GM12878 (cell line): ENCODE results near the gene SATB2. TPM values are rescaled to one million over a fixed set of nuclear protein-coding genes. Genes with fewer than 3 reads are reported as not detected.

Experiments used
- ATAC-seq: fragments of 200-7000 bp; cut with Tn5 transposase; 3 replicates; pipeline ENCODE4 v1.9.1; 2020; ENCODE audit warnings: mild to moderate bottlenecking, moderate library complexity
- BruUV-seq: library from RNA; stranded (reverse); fragments of 400-500 nt; replicated peaks from 2 replicates; lab custom pipeline; 2021; lab: Mats Ljungman, UMichigan
- CTCF ChIA-PET: fragments of 300-600 bp; sonication (Branson Sonifier 250); formaldehyde crosslinking; extraction: SDS; loops from one replicate; lab custom pipeline; 2021; ENCODE audit warnings: inconsistent platforms; lab: Yijun Ruan, JAX
- POLR2A ChIA-PET: fragments of 350-600 bp; formaldehyde crosslinking; extraction: SDS; loops from one replicate; lab custom pipeline; 2021; ENCODE audit warnings: inconsistent platforms; lab: Charles Lee
- RAD21 ChIA-PET: fragments of 300-600 bp; sonication (Branson Sonifier 250); formaldehyde crosslinking; loops from one replicate; lab custom pipeline; 2023; ENCODE audit warnings: antibody characterized with exemption; ENCODE audit not compliant: unreplicated experiment; lab: Charles Lee
- SMC1A ChIA-PET: fragments of 300-600 bp; sonication (Branson Sonifier 250); formaldehyde crosslinking; loops from one replicate; lab custom pipeline; 2023; ENCODE audit not compliant: unreplicated experiment, uncharacterized antibody; lab: Charles Lee
- DNase-seq: peaks from one replicate; pipeline ENCODE4 v3.0.0-alpha.2; 2011; ENCODE audit warnings: low read depth, low spot score
- FAIRE-seq: peaks from 3 replicates; lab custom pipeline; 2011; peaks lifted over from hg19 to GRCh38; lab: Jason Lieb, UNC
- H2AFZ ChIP-seq: 2 replicates; pipeline ENCODE4 v1.6.0; 2011; ENCODE audit warnings: low read depth, low read length, control low read depth; ENCODE audit not compliant: control insufficient read depth
- H3K27ac ChIP-seq: 2 replicates; pipeline ENCODE4 v1.5.1; 2011; ENCODE audit warnings: control low read depth; ENCODE audit not compliant: control insufficient read depth, insufficient read depth
- H3K27me3 ChIP-seq, 2 experiments: replicated peaks in 1 of 2; 2 replicates each; pipeline versions ENCODE4 v1.6.0 to v1.6.1; 2011; ENCODE audit warnings: low read length in 1 of 2; ENCODE audit not compliant: control insufficient read depth in 2 of 2, insufficient read depth in 2 of 2
- H3K36me3 ChIP-seq, 2 experiments: 2 replicates each; pipeline ENCODE4 v1.5.1; 2011; ENCODE audit warnings: low read length in 1 of 2; ENCODE audit not compliant: control insufficient read depth in 2 of 2, insufficient read depth in 2 of 2
- H3K4me1 ChIP-seq: 2 replicates; pipeline ENCODE4 v1.6.1; 2011; ENCODE audit warnings: mild to moderate bottlenecking, low read length, moderate library complexity, mixed read lengths; ENCODE audit not compliant: control insufficient read depth, insufficient read depth
- H3K4me2 ChIP-seq: 2 replicates; pipeline ENCODE4 v1.6.0; 2011; ENCODE audit warnings: control low read depth; ENCODE audit not compliant: control insufficient read depth, insufficient read depth
- H3K4me3 ChIP-seq: fragments of 200-600 bp; sonication (generic); 2 replicates; pipeline ENCODE4 v1.5.1; 2016
- H3K79me2 ChIP-seq: 2 replicates; pipeline ENCODE4 v1.6.0; 2011; ENCODE audit warnings: low read length; ENCODE audit not compliant: control insufficient read depth, insufficient read depth
- H3K9ac ChIP-seq: 2 replicates; pipeline ENCODE4 v1.8.0; 2011; ENCODE audit warnings: low read length, control low read depth, mixed read lengths; ENCODE audit not compliant: control insufficient read depth, insufficient read depth
- H3K9me3 ChIP-seq: replicated peaks from 3 replicates; pipeline ENCODE4 v1.5.1; 2011; ENCODE audit warnings: mild to moderate bottlenecking, low read length; ENCODE audit not compliant: control insufficient read depth, insufficient read depth
- H4K20me1 ChIP-seq: 2 replicates; pipeline ENCODE4 v1.6.0; 2011; ENCODE audit not compliant: control insufficient read depth, insufficient read depth
- ELK1 ChIP-seq: IDR thresholded peaks from 2 replicates; pipeline ENCODE4 v1.6.1; 2012; ENCODE audit warnings: low read depth, low read length, improper control_type of control experiment
- SPI1 ChIP-seq: IDR thresholded peaks from 2 replicates; pipeline ENCODE4 v1.6.1; 2011; ENCODE audit warnings: low read depth, mild to moderate bottlenecking, low read length, moderate library complexity, borderline replicate concordance; ENCODE audit not compliant: insufficient read depth
- SREBF2 ChIP-seq: IDR thresholded peaks from 2 replicates; pipeline ENCODE4 v1.6.1; 2012; ENCODE audit warnings: mild to moderate bottlenecking, low read length
- ZBED1 ChIP-seq: IDR thresholded peaks from 2 replicates; pipeline ENCODE4 v1.6.1; 2016; ENCODE audit warnings: borderline replicate concordance
- ZNF384 ChIP-seq: IDR thresholded peaks from 2 replicates; pipeline ENCODE4 v1.6.1; 2012; ENCODE audit warnings: low read depth, mild to moderate bottlenecking, low read length, improper control_type of control experiment, borderline replicate concordance
- WGBS: methylation state at CpG from one replicate; pipeline ENCODE4 v1.1.6; 2016; ENCODE audit warnings: low lambda C conversion rate; ENCODE audit not compliant: insufficient replicate concordance, insufficient coverage; ENCODE audit errors: missing lambda C conversion rate; 5-methylcytosine and 5-hydroxymethylcytosine counted together
- in situ Hi-C: fragments of 300-500 bp; cut with MboI; formaldehyde crosslinking; loops from 9 replicates; pipeline ENCODE4 v1.14.3; 2018; ENCODE audit warnings: mixed read lengths
- intact Hi-C: fragments of 100-400 bp; cut with micrococcal nuclease; formaldehyde crosslinking; loops from one replicate; pipeline ENCODE4 v1.14.2; 2022; ENCODE audit not compliant: unreplicated experiment
- polyA plus RNA-seq, 11 experiments: library from polyadenylated mRNA; depleted of rRNA in 4 of 11; unstranded in 6 of 11; stranded (reverse) in 5 of 11; fragments of >200 nt; fragmentation: Nextera tagmentation in 4 of 11; fragmentation: Illumina TruSeq in 1 of 11; extraction: Ambion mirVana in 4 of 11; extraction: Trizol in 1 of 11; gene quantifications; 1 replicate in 1 of 11; 2 replicates in 10 of 11; pipeline versions ENCODE4 v1.2.1 to v1.2.3, GENCODE V29; 2011 to 2016; ENCODE audit warnings: inconsistent platforms in 2 of 11, missing spikeins in 2 of 11, low read depth in 1 of 11
- total RNA-seq, 4 experiments: library from RNA; depleted of rRNA in 3 of 4; stranded (reverse); fragments of >200 nt in 3 of 4; fragmentation: Illumina TruSeq in 1 of 4; extraction: Trizol in 1 of 4; gene quantifications; 2 replicates each; pipeline versions ENCODE4 v1.2.1 to v1.2.3, GENCODE V29; 2013 to 2021

SATB2 gene
- total and polyA plus RNA-seq, 10 of the 15 experiments (the other 5 are each of a cell fraction or from before 2014, with no cell fraction given): 0.03 to 0.56 (median 0.08) TPM; not detected in 3

GRCh38 chr2:199505755-199506403, 48.1 kb upstream of the SATB2 start:
- no peak for FAIRE-seq
- DNase-seq: no peak
- Histone ChIP-seq H3K4me2 (no peak overlapping the region), H3K36me3 (no peaks in the 10 kb centered on the region), H3K79me2 (no peaks in the 10 kb centered on the region), H2AFZ (no peak overlapping the region), H3K27ac (no peak overlapping the region), H4K20me1 (no peaks in the 10 kb centered on the region), H3K9ac (no peak overlapping the region), H3K9me3 (no peaks in the 10 kb centered on the region), H3K27me3 (no peaks in the 10 kb centered on the region; a peak in 1 of 4 replicates), H3K4me3 (no peak overlapping the region), H3K4me1 (no peaks in the 10 kb centered on the region)
- no peak for ATAC-seq
- RAD21 ChIA-PET: no interaction called here
- intact Hi-C loops (no loop called here), in situ Hi-C loops (no loop called here)
- SMC1A ChIA-PET: interaction anchor here (1.0 to 1.1 kb wide), 2 partner anchors 14 to 25 kb away, joined by 3 read pairs; no protein-coding TSS in a partner anchor
- 0% methylated on average over 2 of the region's 2 CpGs for WGBS
- TF ChIP-seq ZNF384 (no peak), ZBED1 (no peak), SREBF2 (no peak)
- CTCF ChIA-PET: interaction anchor here (1.0 to 1.7 kb wide), 2 partner anchors 9 to 20 kb away, joined by 3 to 7 read pairs; no protein-coding TSS in a partner anchor
- POLR2A ChIA-PET: no interaction called here
- BruUV-seq: no TSS peak

GRCh38 chr2:199503148-199503547, 45.4 kb upstream of the SATB2 start:
- DNase-seq: no peak
- no peaks in the 10 kb centered on the region for H3K36me3 ChIP-seq
- CTCF ChIA-PET: no interaction called here
- no peak overlapping the region for H3K27ac ChIP-seq
- ATAC-seq: no peak
- H3K27me3 ChIP-seq: no peaks in the 10 kb centered on the region; a peak in 1 of 4 replicates
- no TSS peak for BruUV-seq
- H4K20me1 ChIP-seq: no peaks in the 10 kb centered on the region
- no peak overlapping the region for H3K4me2 ChIP-seq
- H3K9ac ChIP-seq: no peak overlapping the region
- H3K4me3 ChIP-seq: no peak overlapping the region
- TF ChIP-seq SPI1 (no peak), ELK1 (no peak)
- TF ChIP-seq, all 136 proteins: peak for 0
- intact Hi-C loops: no loop called here
- Histone ChIP-seq H3K9me3 (no peaks in the 10 kb centered on the region), H3K4me1 (no peaks in the 10 kb centered on the region), H2AFZ (no peak overlapping the region), H3K79me2 (no peaks in the 10 kb centered on the region)
- ChIA-PET SMC1A (no interaction called here), RAD21 (no interaction called here), POLR2A (no interaction called here)
- FAIRE-seq: no peak
- in situ Hi-C loops: no loop called here
